ENCODE results near the gene SDCCAG8. TPM values are rescaled to one million over a fixed set of nuclear protein-coding genes. Genes with fewer than 3 reads are reported as not detected.

The SDCCAG8 gene
- total RNA-seq, 1 experiment from 2014 or later: 10.0 TPM

- Histone ChIP-seq H3T11ph (ENCODE audit: low read length) (no peak overlapping the region), H3K23me2 (ENCODE audit: insufficient read length, low read depth, low read length, poor library complexity, severe bottlenecking) (peaks cover 11% of the 10 kb centered on the region), H3K18ac (ENCODE audit: insufficient read length, low read depth, low read length) (no peak overlapping the region), H4K8ac (replicated peaks; ENCODE audit: insufficient read length, low read depth, low read length) (no peak overlapping the region), H3K4me2 (ENCODE audit: insufficient read depth, insufficient read length, low read length) (no peak overlapping the region), H3K9me3 (ENCODE audit: control insufficient read depth, low read depth, low read length) (no peaks in the 10 kb centered on the region), H4K91ac (ENCODE audit: insufficient read length, low read depth, low read length) (no peak overlapping the region), H2BK5ac (ENCODE audit: insufficient read length, low read length) (no peak overlapping the region), H3K14ac (ENCODE audit: insufficient read depth, low read length) (no peak overlapping the region; the same call in 1 of the 2 replicates), H4K20me1 (ENCODE audit: control insufficient read depth, insufficient read depth, insufficient read length) (no peaks in the 10 kb centered on the region), H2BK15ac (ENCODE audit: low read depth, low read length) (no peak overlapping the region; the same call in 1 of the 2 replicates), H3K4ac (ENCODE audit: low read depth, low read length) (no peak overlapping the region), H3K79me2 (ENCODE audit: insufficient read depth, low read length) (no peaks in the 10 kb centered on the region), H4K5ac (ENCODE audit: insufficient read length, low read depth, low read length) (no peak overlapping the region), H3K4me1 (ENCODE audit: insufficient read depth, low read length) (peaks cover 10% of the 10 kb centered on the region; the same call in 1 of the 2 replicates), H3K27me3 (ENCODE audit: insufficient read depth, low read length) (no peaks in the 10 kb centered on the region; the same call in 1 of the 2 replicates), H3K56ac (ENCODE audit: insufficient read length, low read depth, low read length) (no peak overlapping the region), H3K79me1 (ENCODE audit: insufficient read depth, low read depth, low read length, poor library complexity, severe bottlenecking) (no peaks in the 10 kb centered on the region), H3K23ac (ENCODE audit: insufficient read length, low read depth, low read length) (no peak overlapping the region), H3K27ac (ENCODE audit: insufficient read length, low read depth, low read length) (no peak overlapping the region), H2BK20ac (ENCODE audit: low read depth, low read length, poor library complexity, severe bottlenecking) (no peak overlapping the region), H2AFZ (ENCODE audit: low read length) (no peak overlapping the region), H2BK120ac (ENCODE audit: low read depth, low read length, poor library complexity, severe bottlenecking) (no peak overlapping the region), H2BK12ac (ENCODE audit: insufficient read length, low read depth, low read length) (no peak overlapping the region), H3K9ac (ENCODE audit: extremely low read depth, insufficient read length, low read length) (no peak overlapping the region), H2AK5ac (ENCODE audit: insufficient read length, low read length) (no peak overlapping the region)
- Mint-ChIP-seq H3K9me3 (no peaks in the 10 kb centered on the region), H3K36me3 (ENCODE audit: insufficient read depth in 1 of 3, low read depth in 3 of 3) (no peaks in the 10 kb centered on the region; a peak in 2 of 7 replicates), H3K4me1 (peaks cover 61 to 62% of the 10 kb centered on the region in 2 experiments), H3K4me3 (no peak overlapping the region), H3K27me3 (ENCODE audit: low read depth) (peaks cover 14% of the 10 kb centered on the region), H3K27ac (no peak overlapping the region)
- no CpG with 5 or more reads among the region's 15 CpGs for WGBS (ENCODE audit: extremely low coverage, insufficient read length, low lambda C conversion rate)
- no peak for DNase-seq
- TF ChIP-seq CTCF (conservative IDR thresholded peaks at IDR 0.05): no peak
Measured at GRCh38 chr1:243487036-243487648, 231.3 kb downstream of the SDCCAG8 start.
